Upper lobe of left lung (tissue), 6 donors: ENCODE data around the gene GRK1. TPM values are rescaled to one million over a fixed set of nuclear protein-coding genes. Genes with fewer than 3 reads are reported as not detected.
A peak's percentile ranks its signal among the peaks of the same experiment; 100 is the strongest.

Experiments
- ATAC-seq, 2 donors: fragments of 200-7000 bp; cut with Tn5 transposase; one replicate each; pipeline ENCODE4 v1.9.1; 2022; ENCODE audit warnings: mild to moderate bottlenecking in 2 of 2, moderate library complexity in 2 of 2; ENCODE audit not compliant: low FRiP score in 2 of 2
- DNase-seq, 2 donors: peaks; one replicate each; pipeline ENCODE4 v3.0.0-alpha.2; 2019 to 2020
- H3K27ac ChIP-seq, 4 donors: fragments of 200-600 bp; sonication (generic); one replicate each; pipeline ENCODE4 v1.5.1; 2016 to 2019
- H3K27me3 ChIP-seq, 4 donors: fragments of 200-600 bp; sonication (generic); one replicate each; pipeline ENCODE4 v1.5.1; 2017 to 2019
- H3K36me3 ChIP-seq, 4 donors: fragments of 200-600 bp; sonication (generic); one replicate each; pipeline ENCODE4 v1.5.1; 2016 to 2019
- H3K4me1 ChIP-seq, 4 donors: fragments of 200-600 bp; sonication (generic); one replicate each; pipeline ENCODE4 v1.5.1; 2018 to 2019
- H3K4me3 ChIP-seq, 4 donors: fragments of 200-600 bp; sonication (generic); one replicate each; pipeline ENCODE4 v1.5.1; 2017 to 2019; ENCODE audit warnings: mild to moderate bottlenecking in 2 of 4, moderate library complexity in 1 of 4
- H3K9me3 ChIP-seq, 4 donors: fragments of 200-600 bp; sonication (generic); one replicate each; pipeline ENCODE4 v1.5.1; 2018 to 2019
- CTCF ChIP-seq, 6 experiments: fragments of 450-650 bp in 4 of 6; fragments of 200-600 bp in 2 of 6; sonication (generic) in 2 of 6; IDR thresholded peaks; one replicate each; pipeline ENCODE4 v1.5.1; 2016 to 2019; ENCODE audit warnings: antibody characterized with exemption in 6 of 6
- EP300 ChIP-seq, 4 donors: sonication (generic); formaldehyde crosslinking; IDR thresholded peaks; one replicate each; pipeline ENCODE4 v1.5.1; 2017; ENCODE audit warnings: antibody characterized with exemption in 4 of 4, control low read depth in 2 of 4
- POLR2A ChIP-seq, 4 donors: fragments of 450-650 bp; IDR thresholded peaks; one replicate each; pipeline ENCODE4 v1.5.1; 2016 to 2017; ENCODE audit warnings: antibody characterized with exemption in 4 of 4, mild to moderate bottlenecking in 2 of 4
- POLR2AphosphoS5 ChIP-seq, 2 donors: sonication (generic); formaldehyde crosslinking; IDR thresholded peaks; one replicate each; pipeline ENCODE4 v1.5.1; 2017; ENCODE audit warnings: antibody characterized with exemption in 2 of 2
- WGBS, 2 donors: methylation state at CpG; one replicate each; pipeline ENCODE4 v1.1.5; 2017 to 2018; 5-methylcytosine and 5-hydroxymethylcytosine counted together
- total RNA-seq, 6 donors: library from RNA; depleted of rRNA in 4 of 6; stranded (reverse); fragments of >200 nt in 4 of 6; gene quantifications; one replicate each; pipeline versions ENCODE4 v1.1.0 to v1.2.1, GENCODE V29; 2016 to 2021
- donor health status: DM: no; HTN: no; CAD: no; lungs with moderate emphysema.
- donor health status: DM: no; HTN: yes; CAD: no; lungs with severe emphysema.

Gene GRK1
- total RNA-seq, result 1 to 10 TPM in 1 of 6 donors, under 1 TPM in 1, not detected in 4; 0.15 to 5.2 TPM

GRCh38 chr13:113666951-113667701, at the start of gene GRK1:
Gene GRK1, plus strand, starts transcription at chr13:113667219. Its CDS starts 168 bp downstream, at chr13:113667387.
- no peak for ATAC-seq
- H3K4me3 ChIP-seq, result no peak within 1 kb of the TSS
- peak; percentile 14 to 71 for DNase-seq
- H3K27ac ChIP-seq, result no peak within 1 kb of the TSS
- TF ChIP-seq CTCF (IDR thresholded peaks at IDR 0.05) (no peak), POLR2AphosphoS5 (IDR thresholded peaks at IDR 0.05) (no peak)
- 74 to 82% methylated on average over 19 to 32 of the region's 32 CpGs for WGBS, 2 donors
- no peaks in the 10 kb centered on the region for H3K27me3 ChIP-seq
- H3K36me3 ChIP-seq, result no peaks in the 10 kb centered on the region
- no peaks in the 10 kb centered on the region for H3K9me3 ChIP-seq
- H3K4me1 ChIP-seq, result no peaks in the 10 kb centered on the region

GRCh38 chr13:113617961-113618360, 49.1 kb upstream of the GRK1 start:
- Histone ChIP-seq H3K9me3 (no peaks in the 10 kb centered on the region), H3K36me3 (peaks cover 0 to 9% (median under 1%) of the 10 kb centered on the region in 4 donors), H3K4me3 (no peak overlapping the region), H3K27me3 (no peaks in the 10 kb centered on the region), H3K4me1 (peaks cover 0 to 7% (median 5%) of the 10 kb centered on the region in 4 donors), H3K27ac (no peak overlapping the region)
- WGBS, 2 donors, result 96% methylated on average over 5 of the region's 5 CpGs
- TF ChIP-seq POLR2A (IDR thresholded peaks at IDR 0.05) (no peak), EP300 (IDR thresholded peaks at IDR 0.05) (no peak), POLR2AphosphoS5 (IDR thresholded peaks at IDR 0.05) (no peak), CTCF (IDR thresholded peaks at IDR 0.05) (no peak)
- ATAC-seq (no peak), DNase-seq (no peak)

- no peaks in the 10 kb centered on the region for H3K27me3 ChIP-seq
- peaks cover 0 to 13% (median 0%) of the 10 kb centered on the region in 4 donors for H3K36me3 ChIP-seq
- no peaks in the 10 kb centered on the region for H3K9me3 ChIP-seq
- H3K27ac ChIP-seq, result no peak overlapping the region
- no peak overlapping the region for H3K4me3 ChIP-seq
- ATAC-seq (no peak), DNase-seq (peak in 1 of 2 donors; percentile 64)
- 92 to 94% methylated on average over 7 of the region's 7 CpGs for WGBS, 2 donors
- H3K4me1 ChIP-seq, result peaks cover 0 to 7% (median 5%) of the 10 kb centered on the region in 4 donors
- TF ChIP-seq POLR2A (IDR thresholded peaks at IDR 0.05) (no peak), CTCF (IDR thresholded peaks at IDR 0.05) (no peak), POLR2AphosphoS5 (IDR thresholded peaks at IDR 0.05) (no peak), EP300 (IDR thresholded peaks at IDR 0.05) (no peak)
These were observed 48.6 kb upstream of the GRK1 start for GRCh38 chr13:113618455-113618854.

GRCh38 chr13:113620036-113620796, 46.8 kb upstream of the GRK1 start:
- Histone ChIP-seq H3K4me3 (no peak overlapping the region), H3K27ac (no peak overlapping the region), H3K9me3 (no peaks in the 10 kb centered on the region), H3K27me3 (no peaks in the 10 kb centered on the region), H3K36me3 (peaks cover 0 to 19% (median 4%) of the 10 kb centered on the region in 4 donors), H3K4me1 (peaks cover 0 to 7% (median 5%) of the 10 kb centered on the region in 4 donors)
- WGBS, 2 donors, result 81 to 86% methylated on average over 10 to 15 of the region's 15 CpGs
- TF ChIP-seq POLR2A (IDR thresholded peaks at IDR 0.05) (no peak), EP300 (IDR thresholded peaks at IDR 0.05) (no peak), POLR2AphosphoS5 (IDR thresholded peaks at IDR 0.05) (no peak), CTCF (IDR thresholded peaks at IDR 0.05) (no peak)
- ATAC-seq (no peak), DNase-seq (peak in 1 of 2 donors; percentile 54)
